ENCODE measurements around the gene FOXP1. TPM values are rescaled to one million over a fixed set of nuclear protein-coding genes. Genes with fewer than 3 reads are reported as not detected.

Gene FOXP1
- total RNA-seq, 4 donors from 2014 or later: 13.2 to 46.6 (median 29.2) TPM

- H3K4me1 ChIP-seq: peaks cover 4 to 44% of the 10 kb centered on the region in 2 donors
- in situ Hi-C loops (cut with MboI; ENCODE audit: low sequenced_read_pairs in 4 of 4) (no loop called here), intact Hi-C loops (cut with DNase I; ENCODE audit: low total_unique reads) (no loop called here)
- ATAC-seq: no peak
- no peaks in the 10 kb centered on the region for H3K36me3 ChIP-seq
- no peak for TF ChIP-seq CTCF (IDR thresholded peaks at IDR 0.05 in 4 of 5, conservative IDR thresholded peaks at IDR 0.05 in 1 of 5)
- no peak for TF ChIP-seq POLR2A (IDR thresholded peaks at IDR 0.05)
- DNase-seq: no peak
- no peaks in the 10 kb centered on the region for H3K27me3 ChIP-seq
- no peak overlapping the region for H3K4me3 ChIP-seq
- H3K27ac ChIP-seq: peak overlapping the region in 2 of 4 donors; percentile 8 to 44
- no peaks in the 10 kb centered on the region for H3K9me3 ChIP-seq
These were observed 138.7 kb downstream of the FOXP1 start for GRCh38 chr3:71444861-71445259.

- Histone ChIP-seq H3K4me3 (no peak overlapping the region), H3K9me3 (no peaks in the 10 kb centered on the region), H3K27ac (peak overlapping the region in 3 of 4 donors; percentile 8 to 44 (median 26)), H3K4me1 (peaks cover 4 to 39% of the 10 kb centered on the region in 2 donors), H3K27me3 (no peaks in the 10 kb centered on the region), H3K36me3 (no peaks in the 10 kb centered on the region)
- in situ Hi-C loops (cut with MboI; ENCODE audit: low sequenced_read_pairs in 4 of 4): no loop called here
- DNase-seq: peak in 1 of 2 donors; percentile 30
- TF ChIP-seq CTCF (IDR thresholded peaks at IDR 0.05 in 4 of 5, conservative IDR thresholded peaks at IDR 0.05 in 1 of 5) (no peak), POLR2A (IDR thresholded peaks at IDR 0.05) (no peak)
- peak; percentile 8 to 28 for ATAC-seq
- intact Hi-C loops (cut with DNase I; ENCODE audit: low total_unique reads): no loop called here
These were observed 139.3 kb downstream of the FOXP1 start for GRCh38 chr3:71444028-71444860.

GRCh38 chr3:71443332-71443731 lies 140.2 kb downstream of the FOXP1 start:
- Histone ChIP-seq H3K27me3 (no peaks in the 10 kb centered on the region), H3K36me3 (no peaks in the 10 kb centered on the region), H3K4me1 (peaks cover 4 to 37% of the 10 kb centered on the region in 2 donors), H3K27ac (peak overlapping the region in 2 of 4 donors; percentile 8), H3K4me3 (no peak overlapping the region), H3K9me3 (no peaks in the 10 kb centered on the region)
- no peak for DNase-seq
- no peak for TF ChIP-seq CTCF (IDR thresholded peaks at IDR 0.05 in 4 of 5, conservative IDR thresholded peaks at IDR 0.05 in 1 of 5)
- TF ChIP-seq POLR2A (IDR thresholded peaks at IDR 0.05): no peak
- intact Hi-C loops (cut with DNase I; ENCODE audit: low total_unique reads) (no loop called here), in situ Hi-C loops (cut with MboI; ENCODE audit: low sequenced_read_pairs in 4 of 4) (no loop called here)
- ATAC-seq: no peak

GRCh38 chr3:71442652-71443042 lies 140.9 kb downstream of the FOXP1 start:
- Histone ChIP-seq H3K27ac (no peak overlapping the region), H3K27me3 (no peaks in the 10 kb centered on the region), H3K9me3 (no peaks in the 10 kb centered on the region), H3K36me3 (no peaks in the 10 kb centered on the region), H3K4me3 (no peak overlapping the region), H3K4me1 (peaks cover 3 to 30% of the 10 kb centered on the region in 2 donors)
- TF ChIP-seq POLR2A (IDR thresholded peaks at IDR 0.05) (no peak), CTCF (IDR thresholded peaks at IDR 0.05 in 4 of 5, conservative IDR thresholded peaks at IDR 0.05 in 1 of 5) (no peak)
- intact Hi-C loops (cut with DNase I; ENCODE audit: low total_unique reads) (no loop called here), in situ Hi-C loops (cut with MboI; ENCODE audit: low sequenced_read_pairs in 4 of 4) (no loop called here)
- ATAC-seq (no peak), DNase-seq (no peak)
